ENCODE measurements around the gene GCK.
"Not testable (repeated sequence)": the region's sequence is repeated elsewhere in the genome, so short reads cannot be mapped to it uniquely, and the experiment has no call there.

- TF ChIP-seq EZH2 (IDR thresholded peaks at IDR 0.05; ENCODE audit: borderline replicate concordance); CTCF (IDR thresholded peaks at IDR 0.05; ENCODE audit: poor library complexity): not testable (repeated sequence)
Observed at GRCh38 chr7:44126574-44126973, 62.7 kb downstream of the GCK start.
